ENCODE results near the gene BRSK2. TPM values are rescaled to one million over a fixed set of nuclear protein-coding genes. Genes with fewer than 3 reads are reported as not detected.

BRSK2 gene
- total RNA-seq, 1 experiment from 2014 or later: 32.2 TPM

- Histone ChIP-seq H3K4me3 (ENCODE audit: low read depth in 2 of 2, low read length in 2 of 2) (no peak overlapping the region), H3K36me3 (ENCODE audit: control insufficient read depth, insufficient read depth, low read length) (no peaks in the 10 kb centered on the region), H3K27ac (ENCODE audit: low read length) (no peak overlapping the region), H3K4me1 (ENCODE audit: control insufficient read depth, insufficient read depth, low read length) (peaks cover 8% of the 10 kb centered on the region), H3K27me3 (ENCODE audit: control insufficient read depth, insufficient read depth, low read length) (peaks cover 8% of the 10 kb centered on the region; the same call in 1 of the 2 replicates), H3K9me3 (ENCODE audit: control insufficient read depth, insufficient read depth, low read depth, low read length) (no peaks in the 10 kb centered on the region)
- no peak for TF ChIP-seq REST (IDR thresholded peaks at IDR 0.05; ENCODE audit: insufficient read depth in 1 of 2, low read depth in 2 of 2, low read length in 1 of 2)
- TF ChIP-seq SIN3A (IDR thresholded peaks at IDR 0.05; ENCODE audit: borderline replicate concordance, insufficient read depth, low read depth, low read length): no peak
- no peak for TF ChIP-seq CTCF (IDR thresholded peaks at IDR 0.05)
- no peak for TF ChIP-seq POLR2AphosphoS5 (IDR thresholded peaks at IDR 0.05; ENCODE audit: low read depth, low read length)
- no peak for TF ChIP-seq TCF7L2 (IDR thresholded peaks at IDR 0.05; ENCODE audit: low read depth, low read length)
- no peak for DNase-seq (ENCODE audit: low read depth, low spot score)
- ChIA-PET CTCF (no interaction called here), POLR2A (no interaction called here)
- no peak for ATAC-seq
- intact Hi-C loops (cut with micrococcal nuclease; ENCODE audit: unreplicated experiment) (no loop called here), in situ Hi-C loops (cut with HindIII; ENCODE audit: low pct_unique_long_range_greater_than_20kb, low sequenced_read_pairs) (loop anchor here (10.0 kb wide), 1 partner anchor 134 kb away; no protein-coding TSS in a partner anchor)
- no TSS peak for BruUV-seq (replicated peaks)
Observed at GRCh38 chr11:1360181-1360834, 29.4 kb upstream of the BRSK2 start.

GRCh38 chr11:1360835-1361357, 28.8 kb upstream of the BRSK2 start:
- ChIA-PET POLR2A (no interaction called here), CTCF (no interaction called here)
- no peak for TF ChIP-seq TCF7L2 (IDR thresholded peaks at IDR 0.05; ENCODE audit: low read depth, low read length)
- DNase-seq (ENCODE audit: low read depth, low spot score): no peak
- H3K36me3 ChIP-seq (ENCODE audit: control insufficient read depth, insufficient read depth, low read length): no peaks in the 10 kb centered on the region
- no peak for ATAC-seq
- H3K4me1 ChIP-seq (ENCODE audit: control insufficient read depth, insufficient read depth, low read length): peaks cover 8% of the 10 kb centered on the region
- peaks cover 8% of the 10 kb centered on the region; the same call in 1 of the 2 replicates for H3K27me3 ChIP-seq (ENCODE audit: control insufficient read depth, insufficient read depth, low read length)
- H3K4me3 ChIP-seq (ENCODE audit: low read depth in 2 of 2, low read length in 2 of 2): no peak overlapping the region
- intact Hi-C loops (cut with micrococcal nuclease; ENCODE audit: unreplicated experiment) (no loop called here), in situ Hi-C loops (cut with HindIII; ENCODE audit: low pct_unique_long_range_greater_than_20kb, low sequenced_read_pairs) (loop anchor here (10.0 kb wide), 1 partner anchor 134 kb away; no protein-coding TSS in a partner anchor)
- no TSS peak for BruUV-seq (replicated peaks)
- peaks cover 5% of the 10 kb centered on the region for H3K9me3 ChIP-seq (ENCODE audit: control insufficient read depth, insufficient read depth, low read depth, low read length)
- no peak overlapping the region for H3K27ac ChIP-seq (ENCODE audit: low read length)

- POLR2A ChIA-PET: no interaction called here
- H3K27me3 ChIP-seq (ENCODE audit: control insufficient read depth, insufficient read depth, low read length): peaks cover 8% of the 10 kb centered on the region; the same call in 1 of the 2 replicates
Observed at GRCh38 chr11:1361882-1362281, 27.9 kb upstream of the BRSK2 start.

More at GRCh38 chr11:1361882-1362281, 27.9 kb upstream of the BRSK2 start:
- Histone ChIP-seq H3K4me1 (ENCODE audit: control insufficient read depth, insufficient read depth, low read length) (peaks cover 8% of the 10 kb centered on the region), H3K4me3 (ENCODE audit: low read depth in 2 of 2, low read length in 2 of 2) (no peak overlapping the region), H3K9me3 (ENCODE audit: control insufficient read depth, insufficient read depth, low read depth, low read length) (peaks cover 13% of the 10 kb centered on the region), H3K27ac (ENCODE audit: low read length) (no peak overlapping the region), H3K36me3 (ENCODE audit: control insufficient read depth, insufficient read depth, low read length) (no peaks in the 10 kb centered on the region)
- DNase-seq (ENCODE audit: low read depth, low spot score) (no peak), ATAC-seq (no peak)
- in situ Hi-C loops (cut with HindIII; ENCODE audit: low pct_unique_long_range_greater_than_20kb, low sequenced_read_pairs): loop anchor here (10.0 kb wide), 1 partner anchor 133 kb away; no protein-coding TSS in a partner anchor
- intact Hi-C loops (cut with micrococcal nuclease; ENCODE audit: unreplicated experiment): no loop called here
- CTCF ChIA-PET: no interaction called here
- no peak for TF ChIP-seq POLR2AphosphoS5 (IDR thresholded peaks at IDR 0.05; ENCODE audit: low read depth, low read length)
- TF ChIP-seq CTCF (IDR thresholded peaks at IDR 0.05): no peak
- TF ChIP-seq TCF7L2 (IDR thresholded peaks at IDR 0.05; ENCODE audit: low read depth, low read length): no peak
- TF ChIP-seq REST (IDR thresholded peaks at IDR 0.05; ENCODE audit: insufficient read depth in 1 of 2, low read depth in 2 of 2, low read length in 1 of 2): no peak
- no peak for TF ChIP-seq SIN3A (IDR thresholded peaks at IDR 0.05; ENCODE audit: borderline replicate concordance, insufficient read depth, low read depth, low read length)
- BruUV-seq (replicated peaks): no TSS peak
